NCI-H1092 (cell line): Measurements from ENCODE around the gene GGN.
A peak's percentile ranks its signal among the peaks of the same experiment; 100 is the strongest.
"Not testable (repeated sequence)": the region's sequence is repeated elsewhere in the genome, so short reads cannot be mapped to it uniquely, and the experiment has no call there.

ENCODE experiments used
- DNase-seq: peaks from one replicate; lab custom pipeline; 2025; lab: John Stamatoyannopoulos, UW

The GGN gene

DNA sequence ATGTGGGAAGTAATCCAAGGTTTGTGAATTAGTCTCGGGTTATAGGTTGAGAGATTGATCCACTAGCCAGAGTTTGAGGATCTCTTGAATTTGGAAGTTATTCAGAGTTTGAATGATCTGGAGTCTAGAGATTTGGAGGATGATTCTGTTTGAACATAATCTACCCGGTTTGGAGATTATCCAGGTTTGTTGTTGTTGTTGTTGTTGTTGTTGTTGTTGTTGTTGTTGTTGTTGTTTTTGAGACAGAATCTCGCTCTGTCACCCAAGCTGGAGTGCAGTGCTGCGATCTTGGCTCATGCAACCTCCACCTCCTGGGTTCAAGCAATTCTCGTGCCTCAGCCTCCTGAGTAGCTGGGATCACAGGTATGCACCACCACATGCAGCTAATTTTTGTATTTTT is 24.1 kb upstream of the GGN start:
- not testable (repeated sequence) for DNase-seq

DNA sequence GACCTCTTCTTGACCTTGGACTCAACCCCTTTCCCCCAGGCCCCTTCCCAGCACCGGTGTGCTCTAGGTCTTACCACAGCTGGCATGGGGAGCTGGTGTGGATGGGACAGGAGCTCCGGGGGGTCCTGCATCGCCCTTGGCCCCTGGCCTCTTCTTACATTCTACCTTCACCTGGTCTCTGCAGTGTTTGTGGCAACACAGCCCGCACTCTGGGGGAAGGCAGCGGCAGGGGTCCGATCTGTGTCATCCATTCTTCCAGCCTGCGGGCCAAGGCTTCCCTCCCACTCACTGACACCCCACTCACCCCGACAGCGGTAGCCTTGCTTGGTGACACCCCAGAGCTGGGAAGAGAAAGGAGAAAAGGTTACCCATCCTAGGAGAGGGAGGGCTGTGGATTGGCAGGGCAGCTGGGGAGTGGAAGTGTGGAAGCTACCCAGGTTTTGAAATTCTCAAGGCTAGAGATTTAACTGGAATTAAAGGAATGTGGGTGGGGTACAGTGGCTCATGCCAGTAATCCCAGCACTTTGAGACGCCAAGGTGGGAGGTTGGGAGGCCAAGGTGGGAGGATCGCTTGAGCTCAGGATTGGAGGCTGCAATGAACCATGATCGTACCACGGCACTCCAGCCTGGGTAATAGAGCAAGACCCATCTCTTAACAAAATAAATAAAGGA is 23.3 kb upstream of the GGN start:
- DNase-seq, result no peak

DNA sequence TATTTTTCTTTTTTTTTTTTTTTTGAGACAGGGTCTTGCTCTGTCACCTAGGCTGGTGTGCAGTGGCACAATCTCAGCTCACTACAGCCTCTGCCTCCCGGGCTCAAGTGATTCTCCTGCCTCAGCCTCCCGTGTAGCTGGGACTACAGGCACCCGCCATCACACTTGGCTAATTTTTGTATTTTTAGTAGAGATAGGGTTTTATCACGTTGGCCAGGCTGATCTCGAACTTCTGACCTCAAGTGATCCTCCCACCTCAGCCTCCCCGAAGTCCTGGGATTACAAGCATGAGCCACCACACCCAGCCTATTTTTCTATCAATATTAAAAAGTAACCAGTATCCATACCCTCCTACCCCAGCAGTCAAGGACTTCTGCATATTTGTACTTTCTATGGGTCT is 22.6 kb upstream of the GGN start:
- not testable (repeated sequence) for DNase-seq

DNA sequence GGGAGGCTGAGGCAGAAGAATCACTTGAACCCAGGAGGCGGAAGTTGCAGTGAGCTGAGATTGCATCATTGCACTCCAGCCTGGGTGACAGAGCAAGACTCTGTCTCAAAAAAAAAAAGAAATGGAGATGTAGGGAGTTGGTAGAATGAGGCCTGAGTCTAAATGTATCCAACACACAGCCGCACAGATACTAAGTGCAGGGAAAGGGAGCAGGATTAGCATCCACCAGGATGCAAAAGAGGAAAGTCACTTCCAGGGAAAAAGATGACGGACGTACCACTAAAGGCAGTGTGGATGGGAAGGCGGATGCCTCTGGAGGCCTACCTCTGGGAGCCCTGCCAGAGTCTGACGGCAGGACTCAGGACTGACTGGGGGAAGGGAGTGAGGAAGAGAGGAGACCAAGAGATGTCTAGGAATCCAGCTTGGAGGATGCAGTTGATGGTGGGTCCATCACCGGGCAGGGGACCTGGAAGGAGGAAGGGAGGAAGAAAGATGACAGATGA is 21.8 kb upstream of the GGN start:
- DNase-seq, result no peak

DNA sequence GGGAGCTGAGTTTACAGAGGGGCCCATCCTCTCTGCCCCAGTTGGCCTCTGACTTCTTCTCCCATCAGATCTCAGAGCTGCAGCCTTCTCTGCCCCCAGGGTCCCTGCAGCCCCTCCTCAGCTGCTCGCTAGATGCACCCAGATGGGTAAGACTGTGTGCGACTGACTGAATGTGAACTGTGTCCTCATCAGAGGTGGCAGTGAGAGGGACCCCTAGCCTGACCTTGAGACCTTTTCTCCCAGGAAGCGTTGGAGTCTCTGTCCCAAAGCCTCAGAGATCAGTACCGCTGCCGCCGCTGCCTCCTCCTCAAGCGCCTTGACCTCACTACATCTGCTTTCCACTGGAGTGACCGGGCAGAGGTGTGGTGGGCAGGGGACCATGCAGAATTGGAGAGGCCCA is 17.4 kb upstream of the GGN start:
- no peak for DNase-seq

DNA sequence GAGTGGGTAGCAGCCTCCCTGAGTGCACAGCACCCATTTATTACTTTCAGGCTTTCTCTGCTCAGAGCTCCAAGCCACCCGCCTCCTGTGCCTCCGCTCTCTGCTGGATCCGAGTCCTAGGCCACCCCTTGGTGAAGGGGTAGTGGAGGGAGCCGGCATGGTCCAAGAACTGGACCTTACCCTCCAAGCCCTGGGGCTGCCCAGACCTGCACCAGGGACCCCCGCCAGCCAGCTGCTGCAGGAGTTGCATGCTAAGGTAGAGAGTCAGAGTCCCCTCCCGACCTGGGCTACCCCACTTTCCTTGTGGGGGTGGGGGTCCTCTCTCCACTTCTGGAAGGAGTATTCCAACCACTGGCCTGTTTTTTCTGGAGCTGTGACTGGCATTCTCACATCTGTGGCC is 17.0 kb upstream of the GGN start:
- no peak for DNase-seq

DNA sequence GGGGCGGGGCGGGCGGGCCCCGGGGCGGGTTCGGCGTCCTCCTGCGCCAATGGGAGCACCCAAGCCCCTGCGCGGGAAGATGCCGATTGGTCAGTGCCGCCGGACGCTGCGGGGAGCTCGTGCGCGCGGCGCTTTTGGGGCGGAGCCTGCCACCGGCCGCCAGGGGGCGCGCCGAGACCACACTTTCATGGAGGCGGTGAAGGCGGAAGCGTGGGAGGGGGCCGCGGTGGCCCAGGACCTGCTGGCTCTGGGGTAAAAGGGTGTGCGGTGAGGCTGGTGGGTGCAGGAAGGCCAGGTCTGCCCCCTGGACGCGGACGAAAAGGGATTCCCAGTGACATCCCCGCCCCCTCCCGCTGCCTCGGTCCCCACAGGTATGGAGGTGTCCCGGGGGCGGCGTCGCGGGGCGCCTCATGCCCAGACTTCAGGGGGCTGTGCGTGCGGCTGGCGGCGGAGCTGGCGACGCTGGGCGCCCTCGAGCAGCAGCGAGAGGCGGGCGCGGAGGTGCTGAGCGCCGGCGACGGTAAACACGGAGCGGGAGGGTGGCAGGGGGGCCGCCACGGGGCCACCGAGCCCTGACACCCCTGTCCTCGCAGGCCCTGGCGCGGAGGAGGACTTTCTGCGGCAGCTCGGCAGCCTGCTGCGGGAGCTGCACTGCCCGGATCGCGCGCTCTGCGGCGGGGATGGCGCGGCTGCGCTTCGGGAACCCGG is 15.3 kb upstream of the GGN start, which contains the start of gene FAM98C:
TSS of gene FAM98C (plus strand) at position 127 of the 708 bp plus-strand sequence. CDS start at position 188, 61 bp downstream.
- peak; percentile 90 for DNase-seq

DNA sequence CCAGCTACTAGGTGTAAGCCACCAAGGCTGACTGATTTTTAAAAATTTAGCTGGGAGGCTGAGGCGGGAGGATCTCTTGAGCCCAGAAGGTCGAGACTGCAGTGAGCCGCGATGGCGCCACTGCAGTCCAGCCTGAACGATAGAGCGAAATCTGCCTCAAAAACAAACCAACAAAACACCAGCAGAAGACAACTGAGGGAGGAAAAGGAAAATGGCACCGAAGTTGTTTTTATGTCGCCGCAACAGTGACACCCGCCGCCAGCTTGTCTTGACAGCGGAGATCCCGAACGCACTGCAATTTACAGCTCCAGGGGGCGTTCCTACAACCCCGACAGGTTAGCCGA is 14.8 kb upstream of the GGN start:
- DNase-seq, result no peak

DNA sequence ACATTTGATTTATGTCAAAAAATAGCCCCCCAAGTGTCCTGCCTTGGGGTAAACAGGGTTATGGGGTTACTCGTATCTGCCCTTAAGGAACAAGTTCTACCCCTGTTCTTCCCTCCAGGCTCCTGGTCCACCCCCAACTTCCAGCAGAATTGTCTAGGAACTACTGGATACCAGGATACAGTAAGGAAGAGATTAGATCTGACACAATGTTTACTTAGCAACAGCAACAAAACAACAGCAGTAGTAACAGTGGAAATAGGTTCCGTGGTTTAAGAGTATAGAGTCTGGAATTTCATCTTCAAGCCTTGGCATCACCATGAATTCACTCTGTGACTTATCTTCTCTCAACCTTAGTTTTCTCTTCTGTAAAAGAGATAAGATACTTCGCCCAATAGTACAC is 13.3 kb upstream of the GGN start:
- DNase-seq, result no peak

DNA sequence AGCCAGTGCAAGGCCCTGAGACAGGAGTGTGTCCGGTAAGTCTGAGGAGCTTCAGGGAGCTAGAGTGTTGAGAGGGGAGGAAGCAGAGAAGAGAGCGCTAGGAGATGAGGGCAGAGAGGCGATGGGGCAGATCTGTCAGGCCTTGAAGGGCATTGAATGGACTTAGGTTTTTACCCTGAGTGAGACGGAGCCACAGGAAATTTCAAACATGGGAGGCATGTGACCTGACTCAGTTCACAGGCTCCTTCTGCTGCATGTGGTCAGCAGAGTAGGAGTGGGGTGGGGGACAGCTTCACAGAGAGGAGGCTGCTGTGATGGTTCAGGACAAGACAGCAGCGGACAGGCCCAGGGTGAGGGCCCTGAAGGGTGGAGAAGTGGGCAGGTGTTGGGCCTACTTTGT is 12.5 kb upstream of the GGN start:
- no peak for DNase-seq

DNA sequence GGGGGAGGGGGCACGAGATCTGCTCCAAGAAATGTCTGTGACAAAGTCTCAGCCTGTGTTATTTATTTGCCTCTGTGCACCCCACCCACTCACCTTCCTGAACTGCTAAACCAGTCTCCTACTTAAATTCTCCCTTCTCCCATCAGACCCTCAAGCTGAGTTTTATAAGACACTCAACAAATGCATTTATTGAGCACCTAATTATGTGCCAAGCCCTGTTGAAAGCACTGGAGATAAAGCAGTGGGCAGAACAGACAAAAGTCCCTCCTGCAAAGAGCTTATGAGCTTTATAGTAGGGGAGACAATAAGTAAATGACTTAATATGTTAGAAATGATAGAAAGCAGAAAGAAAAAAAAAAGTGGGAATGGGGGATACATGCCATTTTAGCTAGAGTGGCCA is 11.7 kb upstream of the GGN start:
- no peak for DNase-seq

DNA sequence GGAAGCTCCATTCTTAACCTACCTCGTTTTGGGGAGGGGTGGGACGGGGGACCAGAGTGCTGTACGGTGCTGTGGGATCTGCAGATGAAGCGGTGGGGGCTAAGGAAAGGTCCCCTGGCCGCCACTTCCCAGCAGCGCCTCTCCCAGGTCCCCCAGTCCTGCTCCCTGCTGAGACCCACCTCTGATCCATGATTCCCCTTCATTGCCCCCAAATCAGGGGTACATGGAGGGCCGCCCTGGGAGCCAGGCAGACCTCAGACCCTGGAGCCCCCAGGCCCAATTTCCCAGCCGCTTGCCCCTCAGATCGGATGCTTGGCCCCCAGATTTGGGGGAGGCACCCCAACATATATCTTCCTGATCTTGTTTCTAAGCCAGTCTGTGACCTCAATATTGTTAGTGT is 11.2 kb upstream of the GGN start:
- no peak for DNase-seq

DNA sequence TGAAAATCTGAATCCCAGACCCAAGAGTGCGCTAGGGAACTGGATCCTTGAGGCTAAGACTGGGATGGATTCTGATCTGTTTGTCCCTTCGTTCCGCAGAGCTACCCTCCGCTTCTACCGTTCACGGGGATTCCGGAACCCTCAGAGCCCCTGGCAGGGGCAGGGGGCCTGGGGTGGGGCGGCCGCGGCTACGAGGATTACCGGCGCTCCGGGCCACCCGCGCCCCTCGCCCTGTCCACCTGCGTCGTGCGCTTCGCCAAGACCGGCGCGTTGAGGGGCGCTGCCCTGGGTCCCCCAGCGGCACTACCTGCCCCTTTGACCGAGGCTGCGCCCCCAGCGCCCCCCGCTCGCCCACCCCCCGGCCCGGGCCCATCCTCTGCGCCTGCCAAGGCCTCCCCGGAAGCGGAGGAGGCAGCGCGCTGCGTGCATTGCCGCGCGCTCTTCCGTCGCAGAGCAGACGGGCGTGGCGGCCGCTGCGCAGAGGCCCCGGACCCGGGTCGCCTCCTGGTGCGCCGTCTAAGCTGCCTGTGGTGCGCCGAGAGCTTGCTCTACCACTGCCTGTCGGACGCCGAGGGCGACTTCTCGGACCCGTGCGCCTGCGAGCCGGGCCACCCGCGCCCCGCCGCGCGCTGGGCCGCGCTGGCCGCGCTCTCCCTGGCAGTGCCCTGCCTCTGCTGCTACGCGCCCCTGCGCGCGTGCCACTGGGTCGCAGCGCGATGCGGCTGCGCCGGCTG is 7.7 kb upstream of the GGN start:
- DNase-seq, result no peak

DNA sequence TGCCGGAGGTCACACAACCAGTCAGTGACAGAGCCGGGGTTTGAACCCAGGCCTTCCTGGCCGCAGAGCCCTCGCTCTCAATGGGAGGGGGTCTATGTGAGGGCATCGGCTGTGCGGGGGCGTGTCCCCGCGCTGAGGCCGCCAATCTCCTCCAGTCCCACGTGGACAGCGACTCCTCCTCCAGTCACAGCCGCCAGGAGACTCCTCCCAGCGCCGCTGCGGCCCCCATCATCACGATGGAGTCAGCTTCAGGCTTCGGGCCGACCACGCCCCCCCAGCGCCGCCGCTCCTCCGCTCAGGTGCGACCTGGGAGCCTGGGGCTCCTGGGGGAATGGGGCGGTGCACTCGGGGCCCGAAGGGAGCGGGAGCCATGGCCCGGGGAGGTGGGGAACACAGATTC is 6.7 kb upstream of the GGN start:
- DNase-seq, result no peak

DNA sequence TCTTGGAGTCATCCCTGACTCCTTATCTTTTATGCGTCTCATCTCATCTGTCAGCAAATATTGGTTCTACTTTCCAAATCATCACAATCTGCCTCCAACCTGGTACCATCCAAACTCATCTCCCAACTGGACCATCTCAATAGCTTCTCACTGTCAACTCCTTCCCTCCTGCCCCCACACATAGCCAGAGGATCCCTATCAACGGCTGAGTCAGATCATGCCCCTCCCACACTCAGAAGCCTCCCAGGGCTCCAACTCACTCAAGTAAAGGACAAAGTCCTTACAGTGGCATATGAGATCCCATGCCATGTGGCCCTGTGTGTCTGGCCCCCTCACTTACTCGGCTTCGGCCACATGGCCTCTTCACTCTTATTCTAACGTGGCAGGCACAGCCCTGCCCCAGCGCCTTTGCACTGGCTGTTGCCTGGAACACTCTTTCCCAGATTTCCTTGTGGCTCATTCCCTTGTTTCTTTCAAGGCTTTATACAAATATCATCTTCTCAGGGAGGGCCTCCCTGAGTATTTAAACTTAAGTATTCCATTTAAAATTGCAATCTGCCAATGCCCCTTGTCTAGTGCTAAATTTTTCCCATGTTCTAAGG is 5.0 kb upstream of the GGN start:
- no peak for DNase-seq

DNA sequence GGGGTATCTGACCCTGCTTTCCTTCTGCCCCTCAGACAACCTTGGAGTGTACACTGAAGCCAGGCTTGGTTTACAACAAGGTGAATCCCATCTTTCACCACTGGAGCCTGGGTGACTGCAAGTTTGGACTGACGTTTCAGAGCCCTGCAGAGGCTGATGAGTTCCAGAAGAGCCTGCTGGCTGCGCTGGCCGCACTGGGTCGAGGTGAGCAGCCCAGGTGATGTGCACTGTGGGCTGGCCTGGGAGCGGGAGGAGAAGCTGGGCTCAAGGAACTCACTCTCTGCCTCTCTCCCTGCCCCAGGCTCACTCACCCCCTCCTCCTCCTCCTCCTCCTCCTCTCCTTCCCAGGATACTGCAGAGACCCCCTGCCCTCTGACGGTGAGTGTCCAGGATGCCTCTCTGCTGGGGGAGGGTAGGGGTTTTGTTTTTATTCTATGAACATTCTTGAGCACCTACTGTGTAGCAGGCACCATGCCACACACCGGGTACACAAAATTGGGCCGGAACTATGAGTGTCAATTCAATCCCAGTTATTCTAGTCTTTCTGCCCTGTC is 4.2 kb upstream of the GGN start:
- DNase-seq, result no peak

DNA sequence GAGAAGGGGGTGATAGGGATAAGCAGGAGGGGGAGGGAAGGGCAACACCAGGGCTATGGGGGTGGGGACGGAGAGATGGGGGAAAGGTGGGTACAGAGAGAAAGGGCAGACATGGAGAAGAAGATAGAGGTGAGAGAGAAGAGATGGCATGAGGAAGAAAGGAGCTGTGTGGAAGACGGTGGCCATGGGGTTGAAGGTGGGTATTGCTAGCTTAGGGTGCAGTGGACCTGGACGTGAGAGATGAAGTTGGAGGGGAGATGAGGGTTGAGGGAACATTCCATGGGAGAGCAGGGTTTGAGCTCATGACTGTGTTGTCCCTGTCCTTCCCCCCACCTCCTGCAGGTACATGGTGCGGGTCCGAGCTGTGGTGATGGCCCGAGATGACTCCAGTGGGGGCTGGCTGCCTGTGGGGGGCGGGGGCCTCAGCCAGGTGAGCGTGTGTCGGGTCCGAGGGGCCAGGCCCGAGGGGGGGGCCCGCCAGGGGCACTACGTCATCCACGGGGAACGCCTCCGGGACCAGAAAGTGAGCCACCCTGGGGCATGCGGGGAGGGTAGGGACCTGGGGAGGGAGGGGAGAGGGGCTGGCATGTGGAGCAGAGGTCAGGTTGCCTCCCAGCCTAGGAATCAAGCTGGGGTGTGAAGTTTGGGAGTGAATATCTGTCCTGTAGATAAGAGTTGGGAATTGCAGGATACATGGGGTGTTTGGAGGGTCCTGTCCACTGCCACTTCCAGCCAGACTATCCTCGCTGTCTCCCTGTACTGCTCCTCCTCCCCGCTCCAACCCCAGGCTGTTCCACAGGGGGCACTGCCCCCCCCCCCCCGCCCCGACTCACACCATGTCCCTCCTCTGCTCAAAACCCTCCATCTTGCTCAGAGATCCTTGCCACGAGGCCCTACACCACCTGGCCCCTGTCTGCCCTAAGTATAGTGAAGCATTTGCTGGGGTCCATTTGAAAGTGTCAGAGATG is 2.4 kb upstream of the GGN start:
- DNase-seq, result no peak

DNA sequence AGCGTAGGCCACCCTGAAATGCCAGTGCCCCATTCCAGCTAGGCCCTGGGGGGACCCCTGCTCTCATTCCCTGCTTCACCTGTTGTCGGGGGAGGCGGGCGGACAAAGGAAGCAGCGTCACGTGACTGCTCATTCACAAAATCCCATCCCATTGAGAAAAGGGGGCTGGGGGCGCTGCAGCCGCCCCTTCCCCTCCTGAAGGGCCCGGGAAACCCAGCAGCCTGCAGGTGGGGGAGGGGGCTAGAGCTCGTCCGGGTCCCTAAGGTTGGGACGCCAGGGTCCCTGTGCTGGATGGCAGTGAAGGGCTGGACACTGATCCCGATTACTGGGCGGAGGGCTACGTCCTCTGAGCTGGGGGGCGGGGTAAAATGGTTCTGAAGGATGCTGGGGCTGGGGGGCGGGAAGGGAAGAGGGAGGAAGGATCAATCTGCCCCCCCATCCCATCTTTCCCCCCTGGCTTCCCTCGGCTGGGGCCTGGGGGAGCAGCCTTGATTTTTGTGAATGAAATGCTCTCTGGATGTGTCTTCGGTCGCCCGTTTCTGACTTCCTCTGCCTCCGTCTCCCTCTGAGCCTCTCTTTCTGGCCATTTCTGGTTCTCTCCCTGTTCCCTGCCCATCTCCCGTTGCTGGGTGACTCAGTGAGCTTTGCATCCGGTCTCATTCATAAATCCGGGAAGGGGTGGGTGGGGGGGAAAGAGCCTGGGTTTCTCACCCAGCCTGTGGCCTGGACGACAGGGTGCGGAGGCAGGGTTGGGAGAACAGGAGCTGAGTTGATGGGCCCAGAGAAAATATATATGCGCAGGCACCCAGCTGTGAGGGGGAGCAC is 1.5 kb upstream of the GGN start:
- no peak for DNase-seq

DNA sequence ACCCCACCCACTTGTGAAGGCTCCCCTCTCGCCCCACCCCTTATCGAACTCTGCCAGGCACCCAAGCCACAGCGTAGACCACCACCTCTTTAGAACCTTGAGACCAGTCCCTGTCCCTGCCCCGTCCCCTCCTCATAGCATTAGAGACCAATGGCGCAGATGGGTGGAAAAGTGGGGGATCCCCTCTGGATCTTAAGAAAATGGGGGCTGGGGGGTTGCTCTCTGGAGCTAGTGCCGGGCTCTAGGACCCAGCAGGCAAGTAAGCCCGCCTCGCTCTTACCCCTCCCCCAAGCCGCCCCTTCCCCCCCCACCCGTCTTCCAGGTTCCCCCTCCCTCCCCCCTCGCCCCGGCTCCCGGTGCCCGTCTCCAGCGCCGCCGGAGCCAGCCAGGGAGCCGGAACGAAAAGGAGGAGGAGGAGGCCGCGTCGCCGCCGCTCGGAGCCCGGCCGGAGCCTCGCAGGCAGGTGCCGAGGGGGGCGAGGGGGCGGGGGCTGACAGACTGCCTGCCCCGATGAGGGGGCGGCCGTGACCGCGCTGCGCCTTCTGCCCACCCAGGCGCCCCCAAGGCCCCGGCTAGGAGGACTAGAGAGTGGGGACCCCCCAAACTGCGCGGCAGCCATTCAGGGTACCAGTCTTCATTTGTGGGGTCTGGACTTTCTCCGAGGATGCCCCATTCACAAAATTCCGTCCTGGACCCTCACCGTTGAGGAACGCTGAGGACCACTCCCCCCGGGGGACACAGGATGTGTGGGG is 691 bp upstream of the GGN start, which contains the start of gene SPRED3:
TSS of gene SPRED3 (plus strand) at position 349 of the 752 bp plus-strand sequence. CDS start 1,606 bp downstream, outside the sequence.
- DNase-seq, result no peak
